ENCODE results near the gene LSS. TPM values are rescaled to one million over a fixed set of nuclear protein-coding genes. Genes with fewer than 3 reads are reported as not detected.

LSS gene
- 100 to 1,000 TPM in 1 of 2 donors, 10 to 100 TPM in 1; 65.6 to 140 TPM for total RNA-seq
- long read RNA-seq, full-length matches to known transcripts, result 21 of 282 reads
- long read RNA-seq, partial matches to known transcripts, result 217 of 282 reads
- long read RNA-seq, other reads (novel, unspliced or antisense), result 44 of 282 reads

DNA sequence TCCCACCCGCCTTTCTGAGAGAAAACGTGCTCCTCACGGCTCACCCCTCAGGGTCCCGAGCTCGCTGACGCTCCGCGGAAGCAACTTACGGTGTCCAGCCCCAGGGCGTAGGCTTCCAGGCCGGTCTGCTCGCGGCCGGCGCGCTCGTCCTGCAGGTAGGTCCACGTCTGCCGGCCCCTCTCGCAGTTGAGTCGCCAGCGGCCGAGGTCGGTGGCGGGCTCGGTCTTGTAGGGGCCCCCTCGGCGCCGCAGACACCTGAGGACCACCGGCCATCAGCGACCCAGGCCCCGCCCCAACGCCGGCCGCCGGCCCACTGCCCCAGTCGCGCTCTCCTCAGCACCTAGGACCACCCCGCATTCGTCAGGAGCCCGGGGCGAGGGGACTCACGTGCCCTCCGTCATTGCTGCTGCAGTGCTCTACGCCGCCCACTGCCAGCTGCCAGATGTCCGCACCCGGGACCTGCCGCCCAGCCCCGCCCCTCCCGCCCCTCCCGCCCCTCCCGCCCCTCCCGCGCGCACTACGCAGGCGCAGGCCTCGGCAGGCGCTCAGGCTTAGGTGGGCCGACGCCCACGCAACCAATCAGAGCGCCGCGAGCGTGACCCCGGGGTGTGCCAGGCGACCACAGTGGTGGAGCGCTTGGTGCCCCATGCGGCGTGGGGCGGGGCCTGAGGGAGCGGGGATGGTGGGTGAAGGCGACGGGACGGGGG lies at the start of gene LSS:
TSS of gene LSS (minus strand) at position 430 of the 707 bp plus-strand sequence. CDS start at position 401, 29 bp downstream.
- DNase-seq (peak; percentile 99), ATAC-seq (peak; percentile 87)

DNA sequence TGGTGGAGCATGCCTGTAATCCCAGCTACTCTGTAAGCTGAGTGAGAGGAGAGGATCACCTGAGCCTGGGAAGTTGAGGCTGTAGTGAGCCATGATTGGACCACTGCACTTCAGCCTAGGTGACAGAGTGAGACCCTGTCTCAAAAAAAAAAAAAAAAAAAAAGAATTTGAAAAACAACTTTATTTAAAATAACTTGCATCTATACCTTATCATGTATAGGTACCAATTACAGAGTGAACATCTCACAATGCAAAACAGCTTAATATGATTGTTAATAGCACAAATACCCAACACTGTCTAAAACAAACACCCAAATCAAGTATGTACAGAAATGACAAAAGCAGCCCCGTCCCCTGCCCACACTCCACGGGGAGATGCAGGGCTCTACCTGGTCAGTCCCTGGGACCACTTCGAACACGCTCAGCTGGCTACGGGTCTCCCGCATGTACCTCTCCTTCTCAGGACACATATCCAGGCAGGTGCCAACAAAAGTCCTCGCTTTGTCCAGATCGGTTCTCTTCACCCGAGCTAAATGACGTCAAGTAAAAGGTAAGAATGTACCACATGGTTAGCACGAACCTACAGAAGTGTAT lies 46.3 kb upstream of the LSS start:
- no peak for DNase-seq
- intact Hi-C loops (cut with DNase I, micrococcal nuclease), result no loop called here
- ATAC-seq, result no peak

More for the DNA sequence above, at the start of gene LSS:
- intact Hi-C loops (cut with DNase I, micrococcal nuclease), result loop anchor here in 1 of 2 donors (10.0 kb wide), 1 partner anchor 84 kb away; no protein-coding TSS in a partner anchor

DNA sequence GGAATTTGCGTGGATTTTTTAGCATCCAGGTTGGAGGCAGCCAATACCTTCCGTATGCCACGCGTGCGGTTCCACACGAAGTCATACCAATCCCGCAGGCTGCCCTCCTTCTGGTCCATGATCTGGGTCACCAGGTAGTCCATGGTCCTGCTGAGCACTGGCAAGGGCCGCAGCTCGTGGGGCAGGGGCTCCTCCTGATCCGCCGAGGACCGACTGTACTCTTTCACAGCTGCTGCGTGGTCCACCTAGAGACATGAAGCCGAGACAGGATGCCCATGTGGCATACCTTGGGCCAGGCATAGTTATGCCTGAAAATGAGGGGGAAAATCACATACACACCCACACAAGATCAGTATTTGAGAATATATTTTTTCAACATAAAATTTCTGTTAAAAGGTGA lies 44.8 kb upstream of the LSS start:
- intact Hi-C loops (cut with DNase I, micrococcal nuclease), result no loop called here
- DNase-seq (no peak), ATAC-seq (no peak)

DNA sequence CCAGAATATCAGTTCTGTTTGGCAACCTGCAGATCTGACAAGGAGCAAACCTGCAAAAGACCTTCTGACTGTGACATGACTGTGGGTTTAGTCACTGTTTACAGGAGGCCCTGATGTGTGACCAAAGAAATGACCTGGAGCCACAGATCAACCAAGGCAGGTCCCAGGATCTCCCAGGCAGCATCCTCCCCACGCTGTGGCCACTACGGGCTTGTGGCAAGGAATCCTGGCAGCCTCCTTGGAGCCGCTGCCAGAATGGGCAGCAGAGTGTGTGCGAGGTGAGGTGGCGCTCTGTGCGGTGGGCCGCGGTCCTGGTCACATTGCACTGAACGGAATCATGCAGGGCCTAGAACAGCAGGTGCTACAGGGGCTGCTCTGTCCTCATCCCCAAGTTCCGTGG lies 40.9 kb upstream of the LSS start:
- DNase-seq, result no peak
- intact Hi-C loops (cut with DNase I, micrococcal nuclease), result no loop called here
- no peak for ATAC-seq

DNA sequence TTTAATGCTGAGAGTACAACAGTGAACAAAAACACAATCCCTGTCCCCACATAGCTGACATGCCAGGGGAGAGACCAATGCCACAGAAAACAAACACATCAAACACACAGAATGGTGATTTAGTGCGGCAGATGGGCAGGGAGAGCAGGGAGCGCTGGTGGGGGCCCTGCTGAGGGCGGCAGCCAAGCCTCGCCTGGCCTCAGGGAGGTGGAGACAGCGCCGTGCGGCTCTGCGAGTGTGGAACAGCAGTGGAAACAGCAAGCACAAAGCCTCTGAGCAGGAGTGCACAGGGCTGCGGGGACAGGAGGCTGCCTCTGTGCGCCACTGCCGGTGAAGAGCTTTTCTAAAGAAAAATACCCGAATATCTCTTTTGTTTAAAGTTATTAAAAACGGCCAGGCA lies 39.8 kb upstream of the LSS start:
- intact Hi-C loops (cut with DNase I, micrococcal nuclease), result no loop called here
- ATAC-seq (no peak), DNase-seq (no peak)

DNA sequence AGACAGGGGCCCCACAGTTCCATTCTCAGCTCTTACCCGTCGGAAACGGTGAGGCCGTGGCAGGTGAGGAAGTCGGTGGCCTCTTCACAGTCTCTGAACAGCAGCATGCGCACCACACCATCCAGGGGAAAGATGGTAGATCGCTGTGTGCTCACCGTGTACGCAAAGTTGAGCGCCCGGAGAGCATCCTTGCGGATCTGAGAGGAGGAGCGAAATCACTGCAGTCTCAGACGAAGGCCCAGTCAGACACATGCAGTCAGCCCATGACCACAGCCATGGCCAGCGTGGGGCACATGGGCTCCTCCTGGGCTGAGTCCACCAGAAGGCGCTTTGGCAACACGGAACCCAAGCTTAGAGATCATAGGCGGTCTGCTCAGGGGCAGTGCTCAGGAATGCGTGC lies 38.4 kb upstream of the LSS start:
- intact Hi-C loops (cut with DNase I, micrococcal nuclease), result no loop called here
- no peak for ATAC-seq

DNA sequence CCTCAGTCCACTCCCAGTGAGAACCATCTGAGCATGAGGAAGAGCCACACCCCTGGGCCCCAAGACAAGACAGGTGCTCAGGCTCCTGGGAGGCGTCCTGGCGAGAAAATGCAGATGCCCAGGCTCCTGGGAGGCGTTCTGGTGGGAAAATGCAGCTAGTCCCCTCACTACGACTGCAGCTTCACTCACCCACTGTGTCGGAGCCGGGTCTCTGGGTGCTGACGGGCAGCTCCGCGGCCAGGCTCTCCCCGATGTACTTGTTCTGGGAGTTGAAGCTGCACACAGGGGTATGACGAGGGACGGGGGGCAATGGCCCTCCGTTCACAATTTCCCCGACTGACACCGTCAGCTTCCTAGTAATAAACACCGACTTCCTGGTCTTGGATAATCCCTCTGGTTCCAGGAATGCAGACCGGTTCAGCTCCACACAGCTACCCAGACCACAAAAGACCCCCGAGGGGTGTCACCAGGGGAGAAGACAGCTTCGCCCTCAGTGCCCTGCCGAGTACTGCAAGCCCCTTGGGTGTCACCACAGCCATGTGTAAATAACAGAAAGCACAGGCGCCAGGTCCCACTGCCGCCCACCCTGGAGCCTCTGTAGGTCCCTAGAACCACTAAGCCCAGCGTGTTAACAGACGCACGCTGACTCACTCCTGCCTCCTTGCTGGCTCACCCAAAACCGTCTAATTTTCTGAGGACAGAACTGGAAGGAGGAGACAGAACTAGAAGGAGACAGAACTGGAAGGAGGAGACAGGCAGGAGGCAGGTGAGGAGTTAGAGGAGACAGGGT lies 37.4 kb upstream of the LSS start:
- DNase-seq (no peak), ATAC-seq (peak; percentile 9)
- intact Hi-C loops (cut with DNase I, micrococcal nuclease), result no loop called here

More for the DNA sequence above, 38.4 kb upstream of the LSS start:
- DNase-seq, result no peak

DNA sequence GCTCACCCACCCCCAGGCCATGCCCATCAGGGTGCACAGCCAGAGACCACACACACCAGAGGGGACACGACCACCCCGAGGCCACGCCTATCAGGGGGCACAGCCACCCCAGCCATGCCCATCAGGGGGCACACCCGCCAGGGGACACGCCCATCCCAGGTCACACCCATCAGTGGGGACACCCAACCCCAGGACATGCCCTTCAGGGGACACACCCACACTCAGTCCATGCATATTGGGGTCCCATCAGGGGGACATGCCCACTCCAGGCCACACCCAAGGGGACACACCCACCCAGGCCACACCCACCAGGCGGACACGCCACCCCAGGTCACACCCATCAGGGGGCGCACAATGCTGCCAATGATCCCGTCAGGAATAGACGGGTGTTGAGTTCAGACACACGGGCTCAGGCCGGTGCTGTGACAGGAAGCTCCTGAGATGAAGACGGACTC lies 36.1 kb upstream of the LSS start:
- DNase-seq, result no peak
- ATAC-seq, result peak; percentile 24
- intact Hi-C loops (cut with DNase I, micrococcal nuclease), result no loop called here

DNA sequence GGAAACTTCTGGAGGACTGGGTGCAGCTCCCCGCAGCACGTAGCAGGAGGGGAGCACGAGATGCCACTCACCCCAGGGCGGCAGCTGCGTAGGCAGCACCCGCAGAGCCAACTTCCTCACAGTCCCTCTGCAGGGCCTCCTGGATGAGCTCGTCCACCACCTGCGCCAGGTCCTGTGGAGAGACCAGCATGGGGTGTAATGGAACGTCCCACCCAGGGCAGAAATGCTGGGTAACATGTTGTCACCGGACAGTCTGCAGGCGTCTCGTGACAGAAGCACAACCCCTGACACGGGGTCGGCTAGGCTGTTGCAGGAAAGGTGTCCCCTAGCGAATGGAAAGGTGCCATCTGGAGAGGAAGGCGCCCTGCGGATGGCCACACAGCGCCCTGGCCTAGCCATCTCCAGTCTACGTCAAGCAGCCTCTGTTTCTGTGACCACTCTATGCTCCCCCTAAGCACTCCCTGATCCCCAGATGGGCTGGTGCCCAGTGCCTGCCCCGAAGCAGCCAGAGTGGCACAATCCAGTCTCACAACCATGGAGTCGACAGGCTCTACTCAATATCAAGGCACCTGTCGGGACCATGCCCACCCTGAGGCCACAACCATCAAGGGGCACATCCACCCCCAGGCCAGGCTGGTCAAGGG lies 35.6 kb upstream of the LSS start:
- peak; percentile 13 for ATAC-seq
- intact Hi-C loops (cut with DNase I, micrococcal nuclease), result no loop called here

DNA sequence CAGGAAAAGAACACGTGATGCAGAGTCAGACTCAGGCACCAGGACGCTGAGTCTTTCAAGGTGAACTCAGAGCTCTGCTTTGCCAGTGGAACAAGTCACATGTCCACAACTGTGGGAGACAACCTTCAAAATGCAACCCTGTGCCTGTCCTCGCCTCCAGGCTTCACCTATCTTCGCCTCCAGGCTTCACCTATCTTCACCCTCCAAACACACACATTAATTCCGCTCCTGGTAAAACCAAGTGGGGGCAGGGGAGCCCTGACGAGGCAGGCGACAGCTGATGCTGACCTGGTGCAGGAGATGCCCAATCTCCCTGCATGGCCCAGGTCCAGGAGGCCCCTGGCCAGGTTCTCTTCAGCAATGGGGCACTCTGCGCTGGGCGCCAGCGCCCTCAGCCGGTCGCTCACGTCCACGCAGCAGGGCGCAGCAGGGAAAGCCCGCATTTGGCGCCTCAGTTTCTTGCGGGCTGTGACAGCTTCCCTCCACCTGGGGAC lies 28.0 kb upstream of the LSS start:
- ATAC-seq, result no peak
- intact Hi-C loops (cut with DNase I, micrococcal nuclease), result no loop called here

More for the DNA sequence above, 35.6 kb upstream of the LSS start:
- no peak for DNase-seq

DNA sequence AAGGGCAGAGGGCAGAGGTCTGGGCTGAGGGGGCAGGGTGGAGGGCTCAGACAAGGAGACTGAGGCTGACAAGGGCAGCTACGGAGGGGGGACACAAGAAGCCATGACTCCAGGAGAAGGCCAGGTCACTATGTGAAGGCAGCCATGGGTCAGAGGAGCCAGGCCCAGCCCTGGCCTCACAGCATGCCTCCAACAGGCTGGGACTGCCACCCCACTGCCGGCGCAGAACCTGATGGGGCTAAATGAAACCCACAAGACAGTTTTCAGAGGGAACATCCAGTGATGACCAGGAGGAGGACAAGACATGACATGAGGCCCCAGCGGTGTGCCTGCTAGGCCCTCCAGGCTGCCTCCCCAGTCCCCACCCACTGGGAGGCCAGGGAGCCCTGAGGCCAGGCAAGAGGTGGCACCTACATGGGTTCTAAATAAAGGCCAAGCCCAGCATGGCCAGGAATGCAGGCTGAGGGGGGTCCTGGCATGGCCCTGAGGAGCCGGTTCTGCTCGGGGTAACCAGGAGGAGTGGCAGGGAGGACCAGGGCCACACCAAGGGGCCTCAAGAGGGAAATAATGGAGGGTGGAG lies 27.3 kb upstream of the LSS start:
- intact Hi-C loops (cut with DNase I, micrococcal nuclease), result no loop called here
- ATAC-seq, result peak; percentile 11
- DNase-seq, result no peak

More for the DNA sequence above, 28.0 kb upstream of the LSS start:
- DNase-seq, result no peak

DNA sequence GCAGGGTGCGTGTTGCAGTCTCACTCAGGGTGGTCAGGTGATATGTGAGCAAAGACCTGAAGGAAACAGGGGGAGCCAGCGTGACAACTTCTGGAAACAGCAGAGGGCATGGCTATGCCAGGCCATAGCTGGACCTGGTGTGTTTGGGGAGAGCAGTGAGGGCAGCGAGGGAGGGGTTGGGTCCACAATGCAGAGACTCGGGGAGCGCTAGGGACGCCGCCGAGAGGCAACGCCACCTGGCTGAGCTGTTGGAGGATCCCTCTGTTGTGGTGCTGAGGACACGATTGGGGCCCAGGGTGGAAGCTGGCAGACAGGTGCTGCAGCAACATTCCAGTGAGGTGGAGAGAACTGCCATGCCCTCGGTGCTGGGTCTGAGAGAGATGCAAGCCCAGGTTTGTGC lies 26.6 kb upstream of the LSS start:
- intact Hi-C loops (cut with DNase I, micrococcal nuclease), result no loop called here
- ATAC-seq (no peak), DNase-seq (no peak)

DNA sequence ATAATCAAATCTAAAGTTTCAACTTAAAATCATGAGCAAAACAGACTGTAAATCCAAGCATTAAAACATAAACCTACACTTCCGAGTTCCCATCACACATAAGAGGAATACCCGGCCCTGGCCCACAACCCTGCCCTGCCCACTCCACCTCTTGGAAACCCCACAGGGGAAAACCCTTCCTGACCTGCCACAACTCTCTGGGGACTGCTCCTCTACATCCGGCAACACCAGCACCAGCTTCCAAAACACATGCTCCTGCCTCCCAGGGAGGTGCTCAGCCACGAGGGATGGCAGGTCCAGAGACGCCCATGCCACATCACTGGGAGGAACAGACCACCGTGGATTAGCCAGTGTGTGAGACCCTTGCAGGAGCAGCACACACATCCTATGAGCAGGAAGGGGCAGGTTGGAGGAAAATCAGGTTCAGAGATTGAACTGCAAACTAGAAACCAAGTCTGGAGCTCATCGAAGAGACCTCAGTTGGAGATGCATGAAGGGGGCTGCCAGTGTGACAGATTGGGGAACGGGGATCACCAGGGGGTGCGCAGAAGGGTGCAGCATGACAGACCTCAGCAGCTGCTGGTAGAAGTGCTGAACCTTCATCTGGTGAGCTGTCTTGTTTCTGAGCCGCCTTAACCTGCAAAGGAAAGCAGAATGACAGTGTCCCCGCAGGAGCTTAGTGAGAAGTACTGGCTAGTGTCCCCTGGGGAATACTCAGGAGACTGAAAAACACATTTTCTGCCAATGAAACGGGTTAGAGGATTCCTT lies 25.8 kb upstream of the LSS start:
- ATAC-seq (no peak), DNase-seq (no peak)
- intact Hi-C loops (cut with DNase I, micrococcal nuclease), result no loop called here

DNA sequence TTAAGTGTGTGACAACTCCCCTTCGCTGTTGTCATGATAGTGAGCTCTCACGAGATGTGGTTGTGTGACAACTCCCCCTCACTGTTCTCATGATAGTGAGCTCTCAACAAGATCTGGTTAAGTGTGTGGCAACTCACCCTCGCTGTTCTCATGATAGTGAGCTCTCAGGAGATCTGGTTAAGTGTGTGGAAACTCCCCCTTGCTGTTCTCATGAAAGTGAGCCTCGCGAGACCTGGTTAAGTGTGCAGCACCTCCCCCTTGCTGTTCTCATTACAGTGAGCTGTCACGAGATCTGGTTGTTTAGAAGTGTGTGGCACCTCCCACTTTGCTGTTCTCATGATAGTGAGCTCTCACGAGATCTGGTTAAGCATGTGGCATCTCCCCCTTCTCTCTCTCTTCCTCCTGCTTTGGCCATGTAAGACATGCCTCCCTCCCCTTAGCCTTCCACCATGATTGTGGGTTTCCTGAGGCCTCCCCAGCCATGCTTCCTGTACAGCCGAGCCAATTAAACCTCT lies 25.1 kb upstream of the LSS start:
- DNase-seq (no peak), ATAC-seq (no peak)
- intact Hi-C loops (cut with DNase I, micrococcal nuclease), result no loop called here

DNA sequence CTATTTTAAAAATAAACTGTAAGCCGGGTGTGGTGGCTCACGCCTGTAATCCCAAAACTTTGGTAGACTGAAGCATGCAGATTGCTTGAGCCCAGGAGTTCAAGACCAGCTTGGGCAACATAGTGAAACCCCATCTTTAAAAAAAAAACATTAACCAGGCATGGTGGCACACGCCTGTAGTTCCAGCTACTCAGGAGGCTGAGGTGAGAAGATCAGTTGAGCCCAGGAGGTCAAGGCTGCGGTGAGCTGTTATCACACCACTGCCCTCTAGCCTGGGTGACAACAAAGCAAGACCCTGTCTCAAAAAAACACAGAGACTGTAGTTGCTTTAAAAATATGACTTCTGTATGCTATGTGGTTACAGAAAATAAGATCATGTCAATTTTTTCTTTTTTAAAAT lies 24.3 kb upstream of the LSS start:
- intact Hi-C loops (cut with DNase I, micrococcal nuclease), result no loop called here
- DNase-seq (no peak), ATAC-seq (no peak)

DNA sequence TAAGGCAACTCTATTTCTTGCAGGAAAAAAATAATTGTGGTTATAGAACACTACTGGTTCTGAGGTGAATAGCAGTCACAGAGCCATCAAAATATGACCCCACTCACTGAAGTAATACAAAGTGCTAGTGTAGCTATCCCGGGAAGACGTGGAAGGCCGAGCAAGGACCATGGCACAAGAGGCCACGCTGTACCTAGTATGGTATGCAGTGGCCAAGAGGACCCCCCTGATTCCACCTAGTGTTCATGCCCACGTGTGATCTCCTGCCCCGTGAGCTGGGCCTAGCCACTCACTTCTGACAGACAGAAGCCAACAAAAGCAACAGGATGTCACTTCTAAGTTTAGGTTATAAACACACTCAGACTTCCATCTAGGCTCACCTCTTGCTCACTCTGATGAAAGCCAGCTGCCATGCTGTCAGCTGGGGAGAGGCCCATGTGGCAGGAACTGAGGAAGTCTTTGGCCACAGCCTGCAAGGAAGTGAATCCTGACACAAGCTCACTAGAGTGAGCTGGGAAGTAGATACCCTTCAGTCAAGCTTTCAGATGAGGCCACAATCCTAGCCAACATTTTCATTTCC lies 21.7 kb upstream of the LSS start:
- no peak for DNase-seq
- ATAC-seq, result peak; percentile 27
- intact Hi-C loops (cut with DNase I, micrococcal nuclease), result no loop called here

DNA sequence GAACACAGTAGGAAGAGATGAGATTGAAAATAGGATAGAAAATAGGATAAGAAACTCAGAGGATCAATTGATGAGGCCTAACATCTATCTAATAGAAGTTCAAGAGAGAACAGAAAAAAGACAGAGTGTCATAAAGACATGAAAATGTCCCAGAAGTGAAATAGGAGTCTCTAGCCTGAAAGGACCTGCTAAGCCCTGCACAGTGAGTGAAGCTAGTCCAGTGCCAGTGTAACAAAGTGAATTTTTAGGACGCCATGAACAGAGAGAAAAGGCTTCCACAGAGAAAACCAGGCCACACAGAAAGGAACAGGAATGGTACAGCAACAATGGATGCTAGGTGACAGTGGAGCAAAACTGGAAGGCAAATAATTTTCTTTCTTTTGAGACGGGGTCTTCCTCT lies 20.3 kb upstream of the LSS start:
- DNase-seq, result no peak
- no peak for ATAC-seq
- intact Hi-C loops (cut with DNase I, micrococcal nuclease), result no loop called here

Measured in left colon (tissue), 2 donors.